Stimulated activated CD8-positive, alpha-beta memory T cell treated with anti-CD3 and anti-CD28 coated beads, Interleukin-2, amount 100 ng/mL, for 1 hour (primary cell): ENCODE measurements around the gene NPIPB13.
"Not testable (repeated sequence)": the region's sequence is repeated elsewhere in the genome, so short reads cannot be mapped to it uniquely, and the experiment has no call there.

Source experiments
- DNase-seq, 2 donors: peaks; one replicate each; pipeline ENCODE4 v3.0.0-alpha.2; 2020; ENCODE audit warnings: low read depth in 2 of 2

The NPIPB13 gene

GRCh38 chr16:30248379-30248778, at the start of gene NPIPB13:
Gene NPIPB13 (minus strand): TSS chr16:30248479. CDS start chr16:30245573, 2,906 bp downstream.
- not testable (repeated sequence) for DNase-seq

- not testable (repeated sequence) for DNase-seq
These were observed 34.1 kb upstream of the NPIPB13 start for GRCh38 chr16:30282357-30282756.

- not testable (repeated sequence) for DNase-seq
These were observed 30.2 kb upstream of the NPIPB13 start for GRCh38 chr16:30278523-30278922.

GRCh38 chr16:30217082-30217481, 31.2 kb downstream of the NPIPB13 start:
- not testable (repeated sequence) for DNase-seq

GRCh38 chr16:30211414-30211813, 36.9 kb downstream of the NPIPB13 start:
- DNase-seq: not testable (repeated sequence)

GRCh38 chr16:30209032-30209431, 39.2 kb downstream of the NPIPB13 start:
- DNase-seq: not testable (repeated sequence)

GRCh38 chr16:30207063-30207704, 41.1 kb downstream of the NPIPB13 start:
- not testable (repeated sequence) for DNase-seq

GRCh38 chr16:30206252-30206651, 42.0 kb downstream of the NPIPB13 start:
- DNase-seq: not testable (repeated sequence)

- not testable (repeated sequence) for DNase-seq
These were observed 42.6 kb downstream of the NPIPB13 start for GRCh38 chr16:30205541-30206236.

GRCh38 chr16:30199608-30200343, 48.5 kb downstream of the NPIPB13 start:
- DNase-seq: not testable (repeated sequence)

GRCh38 chr16:30199049-30199448, 49.2 kb downstream of the NPIPB13 start, which contains the start of gene SULT1A3:
Gene SULT1A3 (plus strand): TSS chr16:30199255. CDS start chr16:30200729, 1,474 bp downstream.
- not testable (repeated sequence) for DNase-seq
